HCT116 (cell line): ENCODE measurements around the gene SCFD2. TPM values are rescaled to one million over a fixed set of nuclear protein-coding genes. Genes with fewer than 3 reads are reported as not detected.

ENCODE experiments used
- ATAC-seq: fragments of 200-7000 bp; cut with Tn5 transposase; 2 replicates; pipeline ENCODE4 v1.9.1; 2020; ENCODE audit warnings: mild to moderate bottlenecking, moderate library complexity
- BruUV-seq: library from RNA; stranded (reverse); fragments of 400-500 nt; replicated peaks from 2 replicates; lab custom pipeline; 2021; lab: Mats Ljungman, UMichigan
- CTCF ChIA-PET: fragments of 300-600 bp; sonication (Branson Sonifier 250); formaldehyde crosslinking; loops from one replicate; lab custom pipeline; 2021; ENCODE audit warnings: antibody characterized with exemption; lab: Charles Lee
- POLR2A ChIA-PET: fragments of 300-600, 350-600 bp; sonication (Branson Sonifier 250); formaldehyde crosslinking; loops from one replicate; lab custom pipeline; 2021; ENCODE audit warnings: antibody characterized with exemption; lab: Charles Lee
- RAD21 ChIA-PET, 2 experiments: fragments of 300-600 bp; sonication (Branson Sonifier 250); formaldehyde crosslinking; loops; one replicate each; lab custom pipeline; 2023; ENCODE audit warnings: low total read pairs in 2 of 2; ENCODE audit not compliant: uncharacterized antibody in 2 of 2, unreplicated experiment in 2 of 2, low non-redundant PET in 1 of 2; lab: Charles Lee
- DNase-seq: peaks from one replicate; pipeline ENCODE4 v3.0.0-alpha.2; 2010; ENCODE audit warnings: low read depth, low spot score
- H2AFZ ChIP-seq: fragments of 200-600 bp; shearing (Covaris generic), sonication (generic); 2 replicates; pipeline ENCODE4 v1.6.1; 2017; ENCODE audit warnings: low read depth, mixed run types, mixed read lengths, antibody characterized with exemption, low read length; ENCODE audit not compliant: poor library complexity, severe bottlenecking
- H3K27ac ChIP-seq: 2 replicates; pipeline ENCODE4 v1.5.1; 2012; ENCODE audit warnings: low read depth, low read length
- H3K27me3 ChIP-seq: fragments of 200-600 bp; sonication (generic); 2 replicates; pipeline ENCODE4 v1.6.1; 2016; ENCODE audit warnings: mixed run types, low read length, mixed read lengths; ENCODE audit not compliant: insufficient read depth
- H3K36me3 ChIP-seq, 2 experiments: fragments of 200-500 bp in 1 of 2; fragments of 200-600 bp in 1 of 2; sonication (Bioruptor generic) in 1 of 2; sonication (generic) in 1 of 2; 2 replicates each; pipeline versions ENCODE4 v1.5.1 to v1.6.1; 2014 to 2016; ENCODE audit warnings: low read length in 2 of 2, inconsistent platforms in 1 of 2, mixed read lengths in 1 of 2, mixed run types in 1 of 2; ENCODE audit not compliant: insufficient read depth in 2 of 2, control insufficient read depth in 1 of 2
- H3K4me1 ChIP-seq, 2 experiments: fragments of 200-600 bp in 1 of 2; sonication (generic) in 1 of 2; 2 replicates each; pipeline versions ENCODE4 v1.5.1 to v1.6.1; 2012 to 2017; ENCODE audit warnings: low read length in 2 of 2, inconsistent platforms in 1 of 2, mild to moderate bottlenecking in 1 of 2, mixed read lengths in 1 of 2, mixed run types in 1 of 2, moderate library complexity in 1 of 2; ENCODE audit not compliant: insufficient read depth in 2 of 2, control insufficient read depth in 1 of 2
- H3K4me2 ChIP-seq: fragments of 200-600 bp; sonication (generic); 2 replicates; pipeline ENCODE4 v1.6.1; 2017; ENCODE audit warnings: mixed run types, low read length, mixed read lengths
- H3K4me3 ChIP-seq, 2 experiments: fragments of 200-600 bp in 1 of 2; sonication (generic) in 1 of 2; replicated peaks in 1 of 2; 2 replicates each; pipeline ENCODE4 v1.5.1; 2011 to 2016; ENCODE audit warnings: low read length in 2 of 2, control low read depth in 1 of 2, low read depth in 1 of 2, mild to moderate bottlenecking in 1 of 2, mixed read lengths in 1 of 2, mixed run types in 1 of 2
- H3K79me2 ChIP-seq: fragments of 200-600 bp; sonication (generic); 2 replicates; pipeline ENCODE4 v1.6.1; 2017; ENCODE audit warnings: mild to moderate bottlenecking, mixed run types, low read length, moderate library complexity, mixed read lengths; ENCODE audit not compliant: insufficient read depth
- H3K9ac ChIP-seq: fragments of 200-600 bp; sonication (generic); 2 replicates; pipeline ENCODE4 v1.6.1; 2016; ENCODE audit warnings: low read length, mixed read lengths
- H3K9me2 ChIP-seq: fragments of 200-600 bp; sonication (generic), shearing (Covaris generic); 2 replicates; pipeline ENCODE4 v1.6.1; 2017; ENCODE audit warnings: mixed run types, mild to moderate bottlenecking, moderate library complexity; ENCODE audit not compliant: insufficient read depth
- H3K9me3 ChIP-seq, 2 experiments: fragments of 200-500 bp in 1 of 2; fragments of 200-600 bp in 1 of 2; sonication (Bioruptor generic) in 1 of 2; sonication (generic) in 1 of 2; 2 replicates each; pipeline ENCODE4 v1.6.1; 2014 to 2017; ENCODE audit warnings: low read length in 2 of 2, mixed read lengths in 2 of 2, inconsistent platforms in 1 of 2, low read depth in 1 of 2, mild to moderate bottlenecking in 1 of 2, mixed run types in 1 of 2, moderate library complexity in 1 of 2; ENCODE audit not compliant: control insufficient read depth in 1 of 2, insufficient read depth in 1 of 2
- H4K20me1 ChIP-seq: fragments of 200-600 bp; sonication (generic), shearing (Covaris generic); 2 replicates; pipeline ENCODE4 v1.6.1; 2017; ENCODE audit warnings: mixed run types, mild to moderate bottlenecking, moderate library complexity; ENCODE audit not compliant: insufficient read depth
- CBX3 ChIP-seq: IDR thresholded peaks from 2 replicates; pipeline ENCODE4 v1.6.1; 2012; ENCODE audit warnings: low read depth
- EGR1 ChIP-seq: IDR thresholded peaks from 2 replicates; pipeline ENCODE4 v1.6.1; 2012; ENCODE audit warnings: low read depth
- EZH2 ChIP-seq: fragments of 200-600 bp; sonication (generic); IDR thresholded peaks from 2 replicates; pipeline ENCODE4 v1.6.1; 2017; ENCODE audit warnings: antibody characterized with exemption, mixed run types
- FOSL1 ChIP-seq: IDR thresholded peaks from 2 replicates; pipeline ENCODE4 v1.6.1; 2012; ENCODE audit warnings: low read depth
- JUND ChIP-seq: IDR thresholded peaks from 2 replicates; pipeline ENCODE4 v1.6.1; 2012
- RAD21 ChIP-seq: IDR thresholded peaks from 2 replicates; pipeline ENCODE4 v1.6.1; 2012; ENCODE audit warnings: low read depth, mild to moderate bottlenecking
- SIN3A ChIP-seq: IDR thresholded peaks from 2 replicates; pipeline ENCODE4 v1.6.1; 2012; ENCODE audit warnings: low read depth
- SP1 ChIP-seq: IDR thresholded peaks from 2 replicates; pipeline ENCODE4 v1.6.1; 2012; ENCODE audit warnings: low read depth
- TCF7L2 ChIP-seq: IDR thresholded peaks from 2 replicates; pipeline ENCODE4 v1.7.0; 2011; ENCODE audit warnings: borderline replicate concordance, inconsistent platforms; ENCODE audit not compliant: insufficient read depth, insufficient read length; ENCODE audit errors: extremely low read depth
- YY1 ChIP-seq: IDR thresholded peaks from 2 replicates; pipeline ENCODE4 v1.6.1; 2011; ENCODE audit warnings: low read length, low read depth, moderate library complexity, mild to moderate bottlenecking; ENCODE audit not compliant: insufficient replicate concordance; ENCODE audit errors: extremely low read depth
- ZFX ChIP-seq: fragments of 450-650 bp; IDR thresholded peaks from 2 replicates; pipeline ENCODE4 v1.6.1; 2017
- intact Hi-C: fragments of 100-400 bp; cut with micrococcal nuclease; formaldehyde crosslinking; loops from 2 replicates; pipeline ENCODE4 v1.10.0; 2022
- total RNA-seq: library from RNA; stranded (reverse); gene quantifications from one replicate; pipeline ENCODE4 v1.2.1, GENCODE V29; 2021; ENCODE audit not compliant: unreplicated experiment
- TF ChIP-seq, protein P1 (sequence below): IDR thresholded peaks from 2 replicates; pipeline ENCODE4 v1.6.1; 2011; ENCODE audit warnings: mild to moderate bottlenecking, low read length, moderate library complexity; ENCODE audit not compliant: insufficient replicate concordance; ENCODE audit errors: extremely low read depth
- TF ChIP-seq, protein P2 (sequence below), 3 experiments: fragments of 200-600 bp in 1 of 3; sonication (generic) in 1 of 3; IDR thresholded peaks in 2 of 3; conservative IDR thresholded peaks in 1 of 3; 2 replicates each; pipeline ENCODE4 v1.5.1; 2012 to 2017; ENCODE audit warnings: low read depth in 2 of 3, low read length in 2 of 3, antibody characterized with exemption in 1 of 3, borderline replicate concordance in 1 of 3, control low read depth in 1 of 3, mild to moderate bottlenecking in 1 of 3, mixed read lengths in 1 of 3, mixed run types in 1 of 3, moderate library complexity in 1 of 3; ENCODE audit not compliant: insufficient read depth in 1 of 3
- TF ChIP-seq, protein P3 (sequence below): IDR thresholded peaks from 2 replicates; pipeline ENCODE4 v1.6.1; 2012

SCFD2 gene
- total RNA-seq, 1 experiment from 2014 or later = 13.6 TPM

DNA sequence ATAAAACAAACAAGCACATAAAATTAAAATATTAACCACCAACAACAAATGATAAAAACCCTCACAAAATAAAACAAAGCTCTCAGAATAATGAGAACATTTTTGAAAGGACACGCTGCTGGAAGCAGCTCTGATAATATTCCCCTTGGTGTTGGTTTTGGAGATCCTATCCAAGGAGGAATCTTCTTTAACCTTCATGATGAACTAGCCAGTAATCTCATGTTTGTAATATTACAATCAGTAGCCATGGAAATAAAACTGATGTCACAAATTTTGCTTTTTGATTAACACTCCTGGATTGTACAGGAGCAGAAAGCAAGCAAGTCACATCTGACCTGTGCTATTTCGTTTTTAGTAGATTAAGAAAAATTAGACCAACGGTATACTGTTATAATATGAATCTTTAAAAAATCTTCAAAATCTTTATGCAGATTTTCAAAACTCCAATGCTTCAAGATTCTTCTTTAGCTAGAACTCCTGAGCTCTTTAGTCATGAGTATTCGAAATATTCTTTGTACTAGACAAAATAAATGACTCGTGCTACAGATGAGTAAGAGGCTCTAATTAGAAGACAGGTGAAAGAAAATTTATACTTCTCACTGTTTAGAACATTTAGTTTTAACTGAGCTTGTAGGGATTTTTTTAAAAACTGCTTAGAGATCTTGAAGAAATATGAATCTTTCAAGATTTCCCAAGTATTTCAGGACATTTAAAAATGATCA, 349.6 kb downstream of the SCFD2 start:
- ChIA-PET CTCF (interaction anchor here (0.7 to 2.9 kb wide), 3 partner anchors 171 to 1217 kb away, joined by 3 to 49 read pairs (median 5); no protein-coding TSS in a partner anchor), RAD21 (interaction anchor here (0.6 to 1.0 kb wide), 3 partner anchors 76 to 1218 kb away, joined by 3 read pairs; no protein-coding TSS in a partner anchor), POLR2A (no interaction called here)
- no peak overlapping the region for H2AFZ ChIP-seq
- no peak overlapping the region for H3K9ac ChIP-seq
- no peak for TF ChIP-seq TCF7L2
- TF ChIP-seq, protein P1, sequence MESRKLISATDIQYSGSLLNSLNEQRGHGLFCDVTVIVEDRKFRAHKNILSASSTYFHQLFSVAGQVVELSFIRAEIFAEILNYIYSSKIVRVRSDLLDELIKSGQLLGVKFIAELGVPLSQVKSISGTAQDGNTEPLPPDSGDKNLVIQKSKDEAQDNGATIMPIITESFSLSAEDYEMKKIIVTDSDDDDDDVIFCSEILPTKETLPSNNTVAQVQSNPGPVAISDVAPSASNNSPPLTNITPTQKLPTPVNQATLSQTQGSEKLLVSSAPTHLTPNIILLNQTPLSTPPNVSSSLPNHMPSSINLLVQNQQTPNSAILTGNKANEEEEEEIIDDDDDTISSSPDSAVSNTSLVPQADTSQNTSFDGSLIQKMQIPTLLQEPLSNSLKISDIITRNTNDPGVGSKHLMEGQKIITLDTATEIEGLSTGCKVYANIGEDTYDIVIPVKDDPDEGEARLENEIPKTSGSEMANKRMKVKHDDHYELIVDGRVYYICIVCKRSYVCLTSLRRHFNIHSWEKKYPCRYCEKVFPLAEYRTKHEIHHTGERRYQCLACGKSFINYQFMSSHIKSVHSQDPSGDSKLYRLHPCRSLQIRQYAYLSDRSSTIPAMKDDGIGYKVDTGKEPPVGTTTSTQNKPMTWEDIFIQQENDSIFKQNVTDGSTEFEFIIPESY = no peak
- TF ChIP-seq CBX3 = no peak
- TF ChIP-seq EGR1 = no peak
- TF ChIP-seq, protein P2, sequence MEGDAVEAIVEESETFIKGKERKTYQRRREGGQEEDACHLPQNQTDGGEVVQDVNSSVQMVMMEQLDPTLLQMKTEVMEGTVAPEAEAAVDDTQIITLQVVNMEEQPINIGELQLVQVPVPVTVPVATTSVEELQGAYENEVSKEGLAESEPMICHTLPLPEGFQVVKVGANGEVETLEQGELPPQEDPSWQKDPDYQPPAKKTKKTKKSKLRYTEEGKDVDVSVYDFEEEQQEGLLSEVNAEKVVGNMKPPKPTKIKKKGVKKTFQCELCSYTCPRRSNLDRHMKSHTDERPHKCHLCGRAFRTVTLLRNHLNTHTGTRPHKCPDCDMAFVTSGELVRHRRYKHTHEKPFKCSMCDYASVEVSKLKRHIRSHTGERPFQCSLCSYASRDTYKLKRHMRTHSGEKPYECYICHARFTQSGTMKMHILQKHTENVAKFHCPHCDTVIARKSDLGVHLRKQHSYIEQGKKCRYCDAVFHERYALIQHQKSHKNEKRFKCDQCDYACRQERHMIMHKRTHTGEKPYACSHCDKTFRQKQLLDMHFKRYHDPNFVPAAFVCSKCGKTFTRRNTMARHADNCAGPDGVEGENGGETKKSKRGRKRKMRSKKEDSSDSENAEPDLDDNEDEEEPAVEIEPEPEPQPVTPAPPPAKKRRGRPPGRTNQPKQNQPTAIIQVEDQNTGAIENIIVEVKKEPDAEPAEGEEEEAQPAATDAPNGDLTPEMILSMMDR (IDR thresholded peaks at IDR 0.05 in 2 of 3, conservative IDR thresholded peaks at IDR 0.05 in 1 of 3; ENCODE audit: borderline replicate concordance in 1 of 3, insufficient read depth in 1 of 3, low read depth in 2 of 3, low read length in 2 of 3) = no peak
- TF ChIP-seq, protein P3, sequence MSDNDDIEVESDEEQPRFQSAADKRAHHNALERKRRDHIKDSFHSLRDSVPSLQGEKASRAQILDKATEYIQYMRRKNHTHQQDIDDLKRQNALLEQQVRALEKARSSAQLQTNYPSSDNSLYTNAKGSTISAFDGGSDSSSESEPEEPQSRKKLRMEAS = no peak
- no peak for TF ChIP-seq JUND
- TF ChIP-seq SIN3A = no peak
- no peak for TF ChIP-seq EZH2
- TF ChIP-seq ZFX = no peak
- TF ChIP-seq YY1 = no peak
- TF ChIP-seq SP1 = no peak
- TF ChIP-seq RAD21 = no peak
- TF ChIP-seq FOSL1 = no peak
- no peak overlapping the region for H3K27ac ChIP-seq
- intact Hi-C loops = loop anchor here (5.0 to 10.0 kb wide), 4 partner anchors 639 to 891 kb away; no protein-coding TSS in a partner anchor
- H3K79me2 ChIP-seq = no peaks in the 10 kb centered on the region
- no peaks in the 10 kb centered on the region for H3K9me3 ChIP-seq
- H3K4me2 ChIP-seq = no peak overlapping the region
- BruUV-seq = no TSS peak
- DNase-seq (no peak), ATAC-seq (no peak)
- H3K27me3 ChIP-seq = no peaks in the 10 kb centered on the region
- no peaks in the 10 kb centered on the region for H4K20me1 ChIP-seq
- H3K4me1 ChIP-seq = peaks cover 3 to 8% of the 10 kb centered on the region in 2 experiments; a peak in 2 of 4 replicates
- no peak overlapping the region for H3K4me3 ChIP-seq
- H3K36me3 ChIP-seq = no peaks in the 10 kb centered on the region
- H3K9me2 ChIP-seq = no peaks in the 10 kb centered on the region
